A549 treated with RU486 at 1 μM for 4 hours (cell line): ENCODE measurements around the gene TNIK. TPM values are rescaled to one million over a fixed set of nuclear protein-coding genes. Genes with fewer than 3 reads are reported as not detected.

Experiments used
- total RNA-seq: library from RNA; stranded (reverse); fragments of 200-300 nt; extraction: Qiagen RNA extraction; gene quantifications from 5 replicates; pipeline ENCODE4 v1.2.3, GENCODE V29; 2022; ENCODE audit warnings: low read depth

The TNIK gene
- total RNA-seq, result 1.9 to 3.1 TPM (median 2.3 TPM) in 5 replicates

DNA sequence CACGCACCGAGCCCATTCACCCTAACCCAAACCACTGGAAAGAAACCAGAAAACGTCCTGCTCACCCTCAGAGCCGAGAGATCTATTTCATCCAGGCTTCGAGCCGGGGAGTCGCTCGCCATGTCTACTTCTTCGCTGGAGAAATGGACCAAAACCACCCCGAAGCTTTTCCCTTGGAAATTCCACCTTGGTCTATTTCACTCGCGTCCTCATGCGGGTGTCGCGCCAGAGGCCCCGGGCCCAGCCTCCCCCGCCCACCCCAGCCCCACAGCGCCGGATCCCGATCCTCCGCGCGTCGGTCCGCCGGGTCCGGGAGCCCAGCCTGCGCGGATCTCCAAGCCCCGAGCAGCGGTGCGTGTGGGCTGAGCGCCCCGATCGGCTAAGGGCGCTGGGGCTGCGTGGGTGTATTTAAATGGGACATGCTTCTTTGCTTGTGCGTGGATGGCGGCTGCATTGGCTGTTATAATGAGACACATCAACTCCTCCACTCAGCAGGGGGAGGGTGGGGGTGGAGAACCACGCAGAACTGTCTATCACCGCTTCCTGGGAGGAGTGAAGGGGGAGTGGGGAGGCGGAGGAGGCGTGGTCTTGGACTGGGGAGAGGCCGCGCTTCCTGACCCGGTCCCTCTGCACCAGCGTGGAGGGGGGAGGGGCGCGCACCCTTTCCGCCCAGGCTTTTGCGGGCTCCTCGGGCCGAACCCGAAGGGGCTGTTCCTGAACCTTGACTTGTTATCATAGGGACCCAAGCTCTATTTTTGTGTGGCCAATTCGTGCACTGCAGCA lies at the start of gene TNIK:
TSS of gene TNIK (minus strand) at position 464 of the 783 bp plus-strand sequence. CDS start at position 122, 342 bp downstream.

GRCh38 chr3:171026597-171027293 lies 433.5 kb downstream of the TNIK start, which contains the start of gene SLC2A2:
SLC2A2 (minus strand) TSS chr3:171026720; CDS start chr3:171026670, 50 bp downstream.

